IMR-90 (cell line): ENCODE measurements around the gene NLRP14. TPM values are rescaled to one million over a fixed set of nuclear protein-coding genes. Genes with fewer than 3 reads are reported as not detected.

Experiments used
- ATAC-seq: fragments of 200-7000 bp; cut with Tn5 transposase; 2 replicates; pipeline ENCODE4 v1.9.1; 2020; ENCODE audit warnings: low read depth, mild to moderate bottlenecking, moderate library complexity
- BruUV-seq: library from RNA; stranded (reverse); fragments of 400-500 nt; replicated peaks from 2 replicates; lab custom pipeline; 2021; lab: Mats Ljungman, UMichigan
- CTCF ChIA-PET: fragments of 300-600 bp; formaldehyde crosslinking; extraction: SDS; loops from one replicate; lab custom pipeline; 2021; ENCODE audit warnings: antibody characterized with exemption; lab: Yijun Ruan, JAX
- POLR2A ChIA-PET: fragments of 300-600 bp; sonication (Branson Sonifier 250); formaldehyde crosslinking; loops from one replicate; lab custom pipeline; 2022; ENCODE audit warnings: antibody characterized with exemption; ENCODE audit not compliant: unreplicated experiment; lab: Charles Lee
- DNase-seq: peaks from one replicate; pipeline ENCODE4 v3.0.0; 2013
- H2AFZ ChIP-seq: replicated peaks from 2 replicates; pipeline ENCODE3; 2013; ENCODE audit warnings: low read length, mild to moderate bottlenecking; ENCODE audit not compliant: poor library complexity
- H2AK5ac ChIP-seq: 2 replicates; pipeline ENCODE4 v1.6.1; 2013; ENCODE audit warnings: low read depth, low read length, inconsistent platforms
- H2AK9ac ChIP-seq: replicated peaks from 2 replicates; pipeline ENCODE3; 2013; ENCODE audit warnings: mild to moderate bottlenecking, low read depth, low read length, moderate library complexity; ENCODE audit not compliant: poor library complexity
- H2BK120ac ChIP-seq: 2 replicates; pipeline ENCODE4 v1.6.1; 2013; ENCODE audit warnings: low read depth, low read length, inconsistent platforms
- H2BK15ac ChIP-seq: 3 replicates; pipeline ENCODE4 v1.6.1; 2013; ENCODE audit warnings: low read depth, low read length, inconsistent platforms
- H2BK20ac ChIP-seq: 2 replicates; pipeline ENCODE4 v1.6.1; 2013; ENCODE audit warnings: low read depth, mild to moderate bottlenecking, inconsistent platforms, low read length, moderate library complexity
- H2BK5ac ChIP-seq: 2 replicates; pipeline ENCODE4 v1.6.1; 2013; ENCODE audit warnings: mild to moderate bottlenecking, low read depth, low read length, inconsistent platforms; ENCODE audit not compliant: poor library complexity, severe bottlenecking
- H3K14ac ChIP-seq: replicated peaks from 2 replicates; pipeline ENCODE4 v1.6.1; 2013; ENCODE audit warnings: low read depth, low read length, inconsistent platforms
- H3K18ac ChIP-seq: 2 replicates; pipeline ENCODE4 v1.6.1; 2013; ENCODE audit warnings: low read depth, low read length, control low read depth
- H3K23ac ChIP-seq: 2 replicates; pipeline ENCODE4 v1.6.1; 2013; ENCODE audit warnings: low read depth, low read length, inconsistent platforms
- H3K27ac ChIP-seq: 2 replicates; pipeline ENCODE4 v1.5.1; 2013; ENCODE audit warnings: mild to moderate bottlenecking, control low read depth, low read length; ENCODE audit not compliant: insufficient read depth
- H3K27me3 ChIP-seq: 2 replicates; pipeline ENCODE4 v1.6.1; 2013; ENCODE audit warnings: low read length; ENCODE audit not compliant: control insufficient read depth, insufficient read depth
- H3K36me3 ChIP-seq: 2 replicates; pipeline ENCODE4 v1.6.1; 2013; ENCODE audit warnings: low read length, mixed read lengths; ENCODE audit not compliant: control insufficient read depth, insufficient read depth
- H3K4ac ChIP-seq: 2 replicates; pipeline ENCODE4 v1.6.1; 2013; ENCODE audit warnings: low read depth, low read length, inconsistent platforms
- H3K4me1 ChIP-seq: 2 replicates; pipeline ENCODE4 v1.6.1; 2013; ENCODE audit warnings: low read length, mixed read lengths; ENCODE audit not compliant: control insufficient read depth, insufficient read depth
- H3K4me2 ChIP-seq: 2 replicates; pipeline ENCODE4 v1.6.1; 2013; ENCODE audit warnings: low read depth, mild to moderate bottlenecking, control low read depth, low read length, moderate library complexity
- H3K4me3 ChIP-seq: 2 replicates; pipeline ENCODE4 v1.5.1; 2013; ENCODE audit warnings: low read depth, mild to moderate bottlenecking, control low read depth, low read length, moderate library complexity; ENCODE audit not compliant: insufficient read depth
- H3K56ac ChIP-seq: 2 replicates; pipeline ENCODE4 v1.6.1; 2013; ENCODE audit warnings: low read length, inconsistent platforms; ENCODE audit not compliant: insufficient read depth; ENCODE audit errors: extremely low read depth
- H3K79me1 ChIP-seq, 2 experiments: 2 replicates each; pipeline ENCODE4 v1.6.1; 2013; ENCODE audit warnings: low read length in 2 of 2, inconsistent platforms in 1 of 2, low read depth in 1 of 2
- H3K9ac ChIP-seq: 2 replicates; pipeline ENCODE4 v1.6.1; 2013; ENCODE audit warnings: low read depth, low read length, control low read depth
- H3K9me1 ChIP-seq: 2 replicates; pipeline ENCODE4 v1.6.1; 2013; ENCODE audit warnings: low read length, inconsistent platforms; ENCODE audit not compliant: insufficient read depth
- H3K9me3 ChIP-seq: 2 replicates; pipeline ENCODE4 v1.6.1; 2013; ENCODE audit warnings: low read length; ENCODE audit not compliant: control insufficient read depth, insufficient read depth
- H4K20me1 ChIP-seq: 2 replicates; pipeline ENCODE4 v1.6.1; 2013; ENCODE audit warnings: low read length, inconsistent platforms; ENCODE audit not compliant: insufficient read depth
- H4K5ac ChIP-seq: 2 replicates; pipeline ENCODE4 v1.6.1; 2013; ENCODE audit warnings: mild to moderate bottlenecking, low read depth, low read length, control low read depth
- H4K8ac ChIP-seq, 2 experiments: 2 replicates each; pipeline ENCODE4 v1.6.1; 2013; ENCODE audit warnings: low read depth in 2 of 2, low read length in 2 of 2, control low read depth in 1 of 2, inconsistent platforms in 1 of 2
- H4K91ac ChIP-seq: 2 replicates; pipeline ENCODE4 v1.6.1; 2013; ENCODE audit warnings: low read depth, low read length, inconsistent platforms; ENCODE audit not compliant: insufficient read depth
- CHD1 ChIP-seq: IDR thresholded peaks from 2 replicates; pipeline ENCODE4 v1.6.1; 2012; ENCODE audit warnings: low read depth, low read length, improper control_type of control experiment
- FOS ChIP-seq: fragments of 150-350 bp; IDR thresholded peaks from 2 replicates; pipeline ENCODE4 v1.6.1; 2016; ENCODE audit warnings: low read depth, low read length
- MXI1 ChIP-seq: IDR thresholded peaks from 2 replicates; pipeline ENCODE4 v1.6.1; 2012; ENCODE audit warnings: low read depth, mild to moderate bottlenecking, low read length, moderate library complexity, borderline replicate concordance
- NFE2L2 ChIP-seq: fragments of 150-350 bp; IDR thresholded peaks from 2 replicates; pipeline ENCODE4 v1.6.1; 2016; ENCODE audit warnings: low read depth, mild to moderate bottlenecking, low read length
- RAD21 ChIP-seq: IDR thresholded peaks from 2 replicates; pipeline ENCODE4 v1.6.1; 2012; ENCODE audit warnings: low read length, improper control_type of control experiment
- RCOR1 ChIP-seq: IDR thresholded peaks from 2 replicates; pipeline ENCODE4 v1.6.1; 2012; ENCODE audit warnings: mild to moderate bottlenecking, low read length, improper control_type of control experiment; ENCODE audit not compliant: insufficient replicate concordance
- SMC3 ChIP-seq: fragments of 150-350 bp; IDR thresholded peaks from 2 replicates; pipeline ENCODE4 v1.6.1; 2016; ENCODE audit warnings: low read depth, mild to moderate bottlenecking, antibody characterized with exemption, low read length, moderate library complexity
- WGBS, 2 experiments: methylation state at CpG; one replicate each; pipeline versions ENCODE4 v1.1.5 to v1.1.7; 2013; ENCODE audit warnings: missing lambda C conversion rate in 2 of 2; ENCODE audit not compliant: insufficient read length in 1 of 2; ENCODE audit errors: extremely low coverage in 2 of 2; 5-methylcytosine and 5-hydroxymethylcytosine counted together
- dilution Hi-C: fragments of 300-500 bp; cut with HindIII; formaldehyde crosslinking; loops from one replicate; pipeline ENCODE4 v1.14.3; 2018; ENCODE audit warnings: low sequenced_read_pairs; ENCODE audit not compliant: unreplicated experiment
- in situ Hi-C: fragments of 300-500 bp; cut with MboI; formaldehyde crosslinking; loops from 3 replicates; pipeline ENCODE4 v1.14.3; 2019; ENCODE audit warnings: low sequenced_read_pairs, inconsistent platforms, mixed read lengths
- intact Hi-C: fragments of 100-400 bp; cut with micrococcal nuclease; formaldehyde crosslinking; loops from 2 replicates; pipeline ENCODE4 v1.10.0; 2022
- polyA plus RNA-seq, 3 experiments: library from polyadenylated mRNA; depleted of rRNA; stranded (reverse); fragments of >200 nt; gene quantifications; 2 replicates each; pipeline ENCODE4 v1.2.3, GENCODE V29; 2012; ENCODE audit warnings: low replicate concordance in 1 of 3
- total RNA-seq: library from RNA; depleted of rRNA; stranded (reverse); fragments of >200 nt; gene quantifications from 2 replicates; pipeline ENCODE4 v1.2.3, GENCODE V29; 2012
- TF ChIP-seq, protein P1 (sequence below): conservative IDR thresholded peaks from 2 replicates; pipeline ENCODE4 v1.5.1; 2012; ENCODE audit warnings: mild to moderate bottlenecking, low read depth, low read length, improper control_type of control experiment

NLRP14 gene
- total and polyA plus RNA-seq, 2 of the 4 experiments (the other 2 are of a cell fraction): under 0.01 TPM; not detected in 1

DNA sequence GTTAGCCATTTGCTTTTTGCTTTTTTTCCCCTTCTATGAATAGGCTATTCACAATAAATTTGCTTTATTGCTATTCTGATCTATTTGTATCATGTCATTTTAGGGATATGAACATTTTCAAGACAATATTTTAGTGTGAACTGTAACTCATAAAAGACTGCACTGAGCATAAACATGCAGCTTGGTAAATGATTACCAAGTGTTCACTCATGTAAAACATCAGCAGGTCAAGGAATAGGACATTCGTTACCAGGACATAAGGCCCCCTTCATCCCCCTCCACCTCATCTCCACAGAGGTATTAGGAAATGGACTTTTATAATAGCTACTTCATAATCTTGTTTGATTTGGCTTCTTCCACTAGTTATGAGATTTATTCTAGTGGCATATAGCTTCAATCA lies 12.4 kb downstream of the NLRP14 start:
- no CpG with 5 or more reads among the region's 1 CpG for WGBS, 2 experiments
- no peak overlapping the region for H3K4ac ChIP-seq
- no peak overlapping the region for H2AFZ ChIP-seq
- H4K8ac ChIP-seq: no peak overlapping the region
- CTCF ChIA-PET: no interaction called here
- H3K36me3 ChIP-seq: no peaks in the 10 kb centered on the region
- H2BK5ac ChIP-seq: no peak overlapping the region
- H3K9me1 ChIP-seq: no peaks in the 10 kb centered on the region
- no peak for ATAC-seq
- no peak overlapping the region for H3K27ac ChIP-seq
- no peak overlapping the region for H2AK9ac ChIP-seq
- no peaks in the 10 kb centered on the region for H4K20me1 ChIP-seq
- TF ChIP-seq CHD1: no peak
- no peak for TF ChIP-seq MXI1
- no peak for TF ChIP-seq FOS
- TF ChIP-seq, protein P1, sequence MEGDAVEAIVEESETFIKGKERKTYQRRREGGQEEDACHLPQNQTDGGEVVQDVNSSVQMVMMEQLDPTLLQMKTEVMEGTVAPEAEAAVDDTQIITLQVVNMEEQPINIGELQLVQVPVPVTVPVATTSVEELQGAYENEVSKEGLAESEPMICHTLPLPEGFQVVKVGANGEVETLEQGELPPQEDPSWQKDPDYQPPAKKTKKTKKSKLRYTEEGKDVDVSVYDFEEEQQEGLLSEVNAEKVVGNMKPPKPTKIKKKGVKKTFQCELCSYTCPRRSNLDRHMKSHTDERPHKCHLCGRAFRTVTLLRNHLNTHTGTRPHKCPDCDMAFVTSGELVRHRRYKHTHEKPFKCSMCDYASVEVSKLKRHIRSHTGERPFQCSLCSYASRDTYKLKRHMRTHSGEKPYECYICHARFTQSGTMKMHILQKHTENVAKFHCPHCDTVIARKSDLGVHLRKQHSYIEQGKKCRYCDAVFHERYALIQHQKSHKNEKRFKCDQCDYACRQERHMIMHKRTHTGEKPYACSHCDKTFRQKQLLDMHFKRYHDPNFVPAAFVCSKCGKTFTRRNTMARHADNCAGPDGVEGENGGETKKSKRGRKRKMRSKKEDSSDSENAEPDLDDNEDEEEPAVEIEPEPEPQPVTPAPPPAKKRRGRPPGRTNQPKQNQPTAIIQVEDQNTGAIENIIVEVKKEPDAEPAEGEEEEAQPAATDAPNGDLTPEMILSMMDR: no peak
- no peak for TF ChIP-seq SMC3
- TF ChIP-seq NFE2L2: no peak
- TF ChIP-seq RAD21: no peak
- TF ChIP-seq RCOR1: no peak
- no TSS peak for BruUV-seq
- dilution Hi-C loops: no loop called here
- in situ Hi-C loops: no loop called here
- no peak overlapping the region for H3K4me3 ChIP-seq
- POLR2A ChIA-PET: no interaction called here
- DNase-seq: no peak
- no peak overlapping the region for H2BK120ac ChIP-seq
- peaks cover 5% of the 10 kb centered on the region for H3K27me3 ChIP-seq
- no peak overlapping the region for H3K9ac ChIP-seq
- no peak overlapping the region for H4K5ac ChIP-seq
- no peak overlapping the region for H2BK20ac ChIP-seq
- H3K79me1 ChIP-seq: no peaks in the 10 kb centered on the region
- H2BK15ac ChIP-seq: no peak overlapping the region
- H3K4me1 ChIP-seq: no peaks in the 10 kb centered on the region
- no peak overlapping the region for H3K56ac ChIP-seq
- intact Hi-C loops: no loop called here
- H3K4me2 ChIP-seq: no peak overlapping the region
- H3K23ac ChIP-seq: no peak overlapping the region
- no peak overlapping the region for H4K91ac ChIP-seq
- no peak overlapping the region for H3K18ac ChIP-seq
- no peak overlapping the region for H3K14ac ChIP-seq
- H2AK5ac ChIP-seq: no peak overlapping the region
- no peaks in the 10 kb centered on the region for H3K9me3 ChIP-seq
